ENCODE data around the gene MTA1.

DNA sequence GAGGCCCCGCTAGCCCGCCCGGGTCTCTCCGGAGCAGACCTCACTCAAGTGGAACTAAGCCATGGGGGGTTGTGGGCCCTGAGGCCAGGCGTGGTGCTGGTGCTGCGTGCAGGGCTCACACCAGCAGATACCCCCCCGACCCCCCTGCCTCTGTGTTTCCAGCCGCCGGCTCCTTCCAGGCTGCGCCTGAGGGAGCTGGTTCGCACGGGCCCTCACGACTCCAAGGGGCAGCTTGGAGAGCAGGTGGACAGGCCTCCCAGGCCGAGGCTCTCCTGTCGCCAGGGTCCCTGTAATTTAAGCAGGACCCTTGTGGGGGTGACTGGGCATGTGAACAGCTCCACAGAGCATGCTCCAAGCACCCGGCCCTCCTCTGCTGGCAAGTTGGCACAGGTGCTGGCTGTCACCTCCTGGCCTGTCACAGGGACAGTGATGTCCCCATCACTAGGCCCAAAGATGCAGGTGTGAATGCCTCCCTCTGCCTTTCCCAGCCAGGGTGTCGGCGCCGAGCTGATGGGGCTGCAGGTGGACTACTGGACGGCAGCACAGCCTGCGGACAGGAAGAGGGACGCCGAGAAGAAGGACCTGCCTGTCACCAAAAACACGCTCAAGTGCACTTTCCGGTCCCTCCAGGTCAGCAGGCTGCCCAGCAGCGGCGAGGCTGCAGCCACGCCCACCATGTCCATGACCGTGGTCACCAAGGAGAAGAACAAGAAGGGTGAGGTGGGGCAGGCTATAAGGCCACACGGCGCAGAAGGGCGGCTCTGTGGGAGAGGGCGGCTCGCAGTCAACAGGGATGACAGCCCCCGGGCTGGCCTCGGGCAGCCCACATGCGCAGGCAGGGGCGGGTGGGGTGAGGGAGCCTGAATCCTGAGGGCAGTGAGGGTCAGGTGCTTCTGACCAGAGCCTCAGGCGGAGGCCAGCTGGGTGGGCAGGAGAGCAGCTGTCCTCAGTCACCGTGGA, 27.2 kb upstream of the MTA1 start:
- no peak for TF ChIP-seq EZH2 (IDR thresholded peaks at IDR 0.05; ENCODE audit: insufficient read depth, poor library complexity, severe bottlenecking)
- TF ChIP-seq EZH2phosphoT487 (IDR thresholded peaks at IDR 0.05; ENCODE audit: insufficient read depth, low read depth): no peak
